HepG2 (cell line): Measurements from ENCODE around the gene MYADML2. TPM values are rescaled to one million over a fixed set of nuclear protein-coding genes. Genes with fewer than 3 reads are reported as not detected.

Experiments used
- CHD4 ChIP-seq: fragments of 200-600 bp; sonication (generic); IDR thresholded peaks from 2 replicates; pipeline ENCODE4 v1.7.0; 2017; ENCODE audit warnings: mild to moderate bottlenecking, low read length, borderline replicate concordance
- CREB3 ChIP-seq: sonication (generic); formaldehyde crosslinking; IDR thresholded peaks from 2 replicates; pipeline ENCODE4 v1.5.0; 2020; ENCODE audit warnings: missing genetic modification reagents
- HCFC1 ChIP-seq: fragments of 150-350 bp; IDR thresholded peaks from 2 replicates; pipeline ENCODE4 v1.6.1; 2014; ENCODE audit warnings: low read depth, low read length
- MLX ChIP-seq: IDR thresholded peaks from 2 replicates; pipeline ENCODE4 v1.6.1; 2016
- MYC ChIP-seq: sonication (generic); formaldehyde crosslinking; IDR thresholded peaks from 2 replicates; pipeline ENCODE4 v1.9.0; 2021; ENCODE audit warnings: missing genetic modification reagents, borderline replicate concordance
- NKX3-1 ChIP-seq: sonication (generic); formaldehyde crosslinking; IDR thresholded peaks from 2 replicates; pipeline ENCODE4 v1.5.0; 2020; ENCODE audit warnings: missing genetic modification reagents
- PAXIP1 ChIP-seq: sonication (generic); formaldehyde crosslinking; conservative IDR thresholded peaks from 2 replicates; pipeline ENCODE4 v1.4.0; 2020; ENCODE audit warnings: mild to moderate bottlenecking, missing genetic modification reagents, moderate library complexity
- TAF1 ChIP-seq: sonication (generic); formaldehyde crosslinking; IDR thresholded peaks from 2 replicates; pipeline ENCODE4 v1.4.0; 2020; ENCODE audit warnings: missing genetic modification reagents
- TERF1 ChIP-seq: sonication (generic); formaldehyde crosslinking; IDR thresholded peaks from 2 replicates; pipeline ENCODE4 v1.8.0; 2022; ENCODE audit warnings: mild to moderate bottlenecking, missing genetic modification reagents, moderate library complexity
- ZBTB14 ChIP-seq: sonication (generic); formaldehyde crosslinking; IDR thresholded peaks from 2 replicates; pipeline ENCODE4 v1.4.0; 2020; ENCODE audit warnings: missing genetic modification reagents
- ZNF687 ChIP-seq: sonication (generic); formaldehyde crosslinking; IDR thresholded peaks from 2 replicates; pipeline ENCODE4 v1.5.1; 2020; ENCODE audit warnings: mild to moderate bottlenecking, missing genetic modification reagents, moderate library complexity
- polyA plus RNA-seq, 8 experiments: library from polyadenylated mRNA; depleted of rRNA in 3 of 8; stranded (reverse) in 7 of 8; unstranded in 1 of 8; fragments of >200 nt; fragmentation: Illumina TruSeq in 4 of 8; extraction: Trizol in 4 of 8; gene quantifications; 2 replicates each; pipeline versions ENCODE4 v1.2.1 to v1.2.3, GENCODE V29; 2011 to 2016; ENCODE audit warnings: low read depth in 4 of 8, missing spikeins in 1 of 8, mixed read lengths in 1 of 8; ENCODE audit not compliant: insufficient read depth in 1 of 8
- total RNA-seq, 5 experiments: library from RNA; depleted of rRNA; stranded (reverse); fragments of >200 nt; fragmentation: Illumina TruSeq; extraction: Trizol; gene quantifications; 2 replicates each; pipeline ENCODE4 v1.2.3, GENCODE V29; 2016; ENCODE audit warnings: low read depth in 1 of 5

Gene MYADML2
- total and polyA plus RNA-seq, 2 of the 13 experiments (the other 11 are each of a cell fraction or from before 2014, with no cell fraction given), result not detected

GRCh38 chr17:81967533-81968395, 20.7 kb upstream of the MYADML2 start (continued):
- TF ChIP-seq CREB3 (CRISPR knock-in tag) (peak; percentile 91; the same call in 1 of the 2 replicates), MYC (CRISPR knock-in tag) (peak; percentile 99), ZNF687 (peak; percentile 95), CHD4 (no peak; the same call in 1 of the 2 replicates), PAXIP1 (CRISPR knock-in tag) (peak; percentile 94), ZBTB14 (no peak), TAF1 (CRISPR knock-in tag) (peak; percentile 92), HCFC1 (no peak), MLX (CRISPR knock-in tag) (peak; percentile 99), NKX3-1 (peak; percentile 80; the same call in 1 of the 2 replicates), TERF1 (CRISPR knock-in tag) (peak; percentile 86; the same call in 1 of the 2 replicates)
